ENCODE data around the gene SLC8A1. TPM values are rescaled to one million over a fixed set of nuclear protein-coding genes. Genes with fewer than 3 reads are reported as not detected.

Gene SLC8A1
- total RNA-seq, 2 donors from 2014 or later = 4.7 to 6.3 TPM

DNA sequence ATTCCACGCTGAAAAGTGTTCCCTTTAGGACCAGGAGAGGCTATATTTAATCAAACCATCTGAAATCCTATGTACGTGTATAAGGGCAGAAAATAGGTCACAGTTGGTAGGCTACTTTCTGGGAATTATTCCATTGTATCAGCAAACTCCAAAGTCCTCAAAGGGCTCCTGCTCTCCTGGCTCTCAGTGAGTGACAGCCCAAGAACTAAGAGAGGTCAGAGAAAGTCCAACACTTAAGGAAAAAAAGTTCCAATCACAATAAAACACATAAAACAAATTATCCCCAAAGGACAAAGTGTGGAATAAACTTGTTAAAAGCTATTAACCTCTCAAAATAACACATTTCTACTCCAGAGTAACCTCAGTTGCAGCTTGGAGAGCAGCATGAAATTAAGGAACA lies 183.3 kb downstream of the SLC8A1 start:
- H3K4me3 Mint-ChIP-seq = no peak overlapping the region
- H3K4me3 ChIP-seq (ENCODE audit: low read length) = no peak overlapping the region
- DNase-seq = no peak
- 98 to 100% methylated on average over 1 to 2 of the region's 2 CpGs for WGBS, 2 experiments (ENCODE audit: insufficient coverage in 1 of 2, insufficient read length in 1 of 2)
- H3K4me1 ChIP-seq (ENCODE audit: control insufficient read depth, insufficient read depth, low read length) = peaks cover 5% of the 10 kb centered on the region
- H3K4me1 Mint-ChIP-seq = peaks cover 29% of the 10 kb centered on the region
- no peaks in the 10 kb centered on the region for H3K9me3 Mint-ChIP-seq
- H3K9ac ChIP-seq (ENCODE audit: extremely low read depth, low read length, poor library complexity, severe bottlenecking) = no peak overlapping the region
- no peaks in the 10 kb centered on the region for H3K36me3 ChIP-seq (ENCODE audit: control insufficient read depth, insufficient read depth, low read length)
- no peaks in the 10 kb centered on the region for H3K9me3 ChIP-seq (ENCODE audit: control insufficient read depth, low read length)
- no peaks in the 10 kb centered on the region for H3K27me3 ChIP-seq (ENCODE audit: control insufficient read depth, insufficient read depth, low read length, poor library complexity, severe bottlenecking)
- H3K27ac ChIP-seq (ENCODE audit: low read depth, low read length) = no peak overlapping the region
- TF ChIP-seq, protein P1, sequence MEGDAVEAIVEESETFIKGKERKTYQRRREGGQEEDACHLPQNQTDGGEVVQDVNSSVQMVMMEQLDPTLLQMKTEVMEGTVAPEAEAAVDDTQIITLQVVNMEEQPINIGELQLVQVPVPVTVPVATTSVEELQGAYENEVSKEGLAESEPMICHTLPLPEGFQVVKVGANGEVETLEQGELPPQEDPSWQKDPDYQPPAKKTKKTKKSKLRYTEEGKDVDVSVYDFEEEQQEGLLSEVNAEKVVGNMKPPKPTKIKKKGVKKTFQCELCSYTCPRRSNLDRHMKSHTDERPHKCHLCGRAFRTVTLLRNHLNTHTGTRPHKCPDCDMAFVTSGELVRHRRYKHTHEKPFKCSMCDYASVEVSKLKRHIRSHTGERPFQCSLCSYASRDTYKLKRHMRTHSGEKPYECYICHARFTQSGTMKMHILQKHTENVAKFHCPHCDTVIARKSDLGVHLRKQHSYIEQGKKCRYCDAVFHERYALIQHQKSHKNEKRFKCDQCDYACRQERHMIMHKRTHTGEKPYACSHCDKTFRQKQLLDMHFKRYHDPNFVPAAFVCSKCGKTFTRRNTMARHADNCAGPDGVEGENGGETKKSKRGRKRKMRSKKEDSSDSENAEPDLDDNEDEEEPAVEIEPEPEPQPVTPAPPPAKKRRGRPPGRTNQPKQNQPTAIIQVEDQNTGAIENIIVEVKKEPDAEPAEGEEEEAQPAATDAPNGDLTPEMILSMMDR (conservative IDR thresholded peaks at IDR 0.05) = no peak
- H3K27me3 Mint-ChIP-seq (ENCODE audit: insufficient read depth) = no peaks in the 10 kb centered on the region
- no peaks in the 10 kb centered on the region for H3K36me3 Mint-ChIP-seq (ENCODE audit: low read depth)
- H3K27ac Mint-ChIP-seq = no peak overlapping the region

DNA sequence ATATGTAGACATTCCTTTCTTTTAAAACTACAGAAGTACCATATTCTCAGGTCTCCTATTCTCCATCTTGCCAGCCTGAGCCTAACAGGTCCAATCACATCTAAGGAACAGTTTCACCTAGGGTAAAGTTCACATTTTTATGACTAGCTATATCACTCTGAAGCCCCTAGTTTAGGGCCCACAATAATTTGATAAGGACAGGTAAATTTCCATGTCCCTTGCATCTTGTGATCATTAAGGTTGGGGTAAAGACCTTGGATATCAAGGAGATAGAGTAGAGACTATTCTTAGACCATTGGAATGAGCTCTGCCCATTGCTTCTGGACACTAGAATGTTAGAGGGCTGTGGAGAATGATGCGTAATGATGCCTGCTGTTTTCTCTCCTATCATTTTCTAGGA lies 185.7 kb downstream of the SLC8A1 start:
- TF ChIP-seq, protein P1 (conservative IDR thresholded peaks at IDR 0.05) = no peak
- Histone ChIP-seq H3K4me3 (ENCODE audit: low read length) (no peak overlapping the region), H3K9me3 (ENCODE audit: control insufficient read depth, low read length) (no peaks in the 10 kb centered on the region), H3K4me1 (ENCODE audit: control insufficient read depth, insufficient read depth, low read length) (peaks cover under 1% of the 10 kb centered on the region), H3K36me3 (ENCODE audit: control insufficient read depth, insufficient read depth, low read length) (no peaks in the 10 kb centered on the region), H3K9ac (ENCODE audit: extremely low read depth, low read length, poor library complexity, severe bottlenecking) (no peak overlapping the region), H3K27me3 (ENCODE audit: control insufficient read depth, insufficient read depth, low read length, poor library complexity, severe bottlenecking) (no peaks in the 10 kb centered on the region), H3K27ac (ENCODE audit: low read depth, low read length) (no peak overlapping the region)
- Mint-ChIP-seq H3K4me1 (peaks cover 18% of the 10 kb centered on the region), H3K27ac (no peak overlapping the region), H3K27me3 (ENCODE audit: insufficient read depth) (no peaks in the 10 kb centered on the region), H3K4me3 (no peak overlapping the region), H3K36me3 (ENCODE audit: low read depth) (no peaks in the 10 kb centered on the region), H3K9me3 (no peaks in the 10 kb centered on the region)
- DNase-seq = no peak
- WGBS, 2 experiments (ENCODE audit: insufficient coverage in 1 of 2, insufficient read length in 1 of 2) = 94% methylated on average over 1 of the region's 1 CpG; no CpG with 5 or more reads in 1 of the 2 experiments

DNA sequence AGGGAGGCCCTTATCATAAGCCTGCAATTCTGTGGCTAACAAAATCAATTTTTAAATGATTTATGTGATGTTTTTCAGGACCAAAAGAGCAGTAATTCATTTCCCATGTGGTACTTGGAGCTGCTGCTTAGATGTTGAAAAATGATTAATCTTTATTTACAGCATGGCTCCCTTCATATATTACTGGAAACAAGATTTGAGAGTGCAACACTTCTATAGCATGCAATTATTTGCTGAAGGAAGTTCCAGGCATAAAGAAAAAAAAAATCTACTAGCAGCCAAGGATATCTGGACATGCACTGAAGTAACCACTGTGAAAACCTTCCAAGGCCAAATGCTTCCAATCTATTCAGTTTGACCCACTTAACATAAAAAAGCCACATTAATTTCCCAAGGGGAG lies 186.3 kb downstream of the SLC8A1 start:
- H3K9me3 Mint-ChIP-seq = no peaks in the 10 kb centered on the region
- no peaks in the 10 kb centered on the region for H3K27me3 Mint-ChIP-seq (ENCODE audit: insufficient read depth)
- H3K4me1 ChIP-seq (ENCODE audit: control insufficient read depth, insufficient read depth, low read length) = no peaks in the 10 kb centered on the region
- H3K4me3 Mint-ChIP-seq = no peak overlapping the region
- no peaks in the 10 kb centered on the region for H3K27me3 ChIP-seq (ENCODE audit: control insufficient read depth, insufficient read depth, low read length, poor library complexity, severe bottlenecking)
- TF ChIP-seq, protein P1 (conservative IDR thresholded peaks at IDR 0.05) = no peak
- H3K9ac ChIP-seq (ENCODE audit: extremely low read depth, low read length, poor library complexity, severe bottlenecking) = no peak overlapping the region
- no peak overlapping the region for H3K27ac Mint-ChIP-seq
- DNase-seq = no peak
- no peak overlapping the region for H3K4me3 ChIP-seq (ENCODE audit: low read length)
- no peaks in the 10 kb centered on the region for H3K36me3 Mint-ChIP-seq (ENCODE audit: low read depth)
- no peak overlapping the region for H3K27ac ChIP-seq (ENCODE audit: low read depth, low read length)
- peaks cover 13% of the 10 kb centered on the region for H3K4me1 Mint-ChIP-seq
- H3K36me3 ChIP-seq (ENCODE audit: control insufficient read depth, insufficient read depth, low read length) = no peaks in the 10 kb centered on the region
- no peaks in the 10 kb centered on the region for H3K9me3 ChIP-seq (ENCODE audit: control insufficient read depth, low read length)
